SJSA1 (cell line): ENCODE results near the gene FGF22. TPM values are rescaled to one million over a fixed set of nuclear protein-coding genes. Genes with fewer than 3 reads are reported as not detected.
A peak's percentile ranks its signal among the peaks of the same experiment; 100 is the strongest.

Experiments used
- DNase-seq, 2 experiments: peaks; one replicate each; pipeline ENCODE4 v3.0.0-alpha.2; 2015 to 2020; ENCODE audit warnings: low spot score in 2 of 2, low read depth in 1 of 2
- H3K27ac ChIP-seq: fragments of 250-450 bp; sonication (Bioruptor Pico); 2 replicates; pipeline ENCODE4 v1.5.1; 2020; ENCODE audit warnings: mild to moderate bottlenecking, moderate library complexity
- H3K27me3 ChIP-seq: fragments of 250-450 bp; sonication (Bioruptor Pico); replicated peaks from 2 replicates; pipeline ENCODE4 v1.5.1; 2020; ENCODE audit warnings: mild to moderate bottlenecking, moderate library complexity
- H3K36me3 ChIP-seq: fragments of 250-450 bp; sonication (Bioruptor Pico); 2 replicates; pipeline ENCODE4 v1.5.1; 2020; ENCODE audit warnings: mild to moderate bottlenecking
- H3K4me1 ChIP-seq: fragments of 250-450 bp; sonication (Bioruptor Pico); replicated peaks from 2 replicates; pipeline ENCODE4 v1.6.1; 2021; ENCODE audit warnings: mild to moderate bottlenecking
- H3K4me3 ChIP-seq: fragments of 250-450 bp; sonication (Bioruptor Pico); 2 replicates; pipeline ENCODE4 v1.5.1; 2020; ENCODE audit warnings: mild to moderate bottlenecking
- H3K9me3 ChIP-seq: fragments of 250-450 bp; sonication (Bioruptor Pico); replicated peaks from 2 replicates; pipeline ENCODE4 v1.5.1; 2020; ENCODE audit warnings: mild to moderate bottlenecking
- total RNA-seq: library from RNA; depleted of rRNA; stranded (reverse); fragments of >200 nt; shearing (Covaris generic); gene quantifications from 2 replicates; pipeline ENCODE4 v1.2.3, GENCODE V29; 2014

Gene FGF22
- total RNA-seq, 1 experiment from 2014 or later: 0.13 TPM

DNA sequence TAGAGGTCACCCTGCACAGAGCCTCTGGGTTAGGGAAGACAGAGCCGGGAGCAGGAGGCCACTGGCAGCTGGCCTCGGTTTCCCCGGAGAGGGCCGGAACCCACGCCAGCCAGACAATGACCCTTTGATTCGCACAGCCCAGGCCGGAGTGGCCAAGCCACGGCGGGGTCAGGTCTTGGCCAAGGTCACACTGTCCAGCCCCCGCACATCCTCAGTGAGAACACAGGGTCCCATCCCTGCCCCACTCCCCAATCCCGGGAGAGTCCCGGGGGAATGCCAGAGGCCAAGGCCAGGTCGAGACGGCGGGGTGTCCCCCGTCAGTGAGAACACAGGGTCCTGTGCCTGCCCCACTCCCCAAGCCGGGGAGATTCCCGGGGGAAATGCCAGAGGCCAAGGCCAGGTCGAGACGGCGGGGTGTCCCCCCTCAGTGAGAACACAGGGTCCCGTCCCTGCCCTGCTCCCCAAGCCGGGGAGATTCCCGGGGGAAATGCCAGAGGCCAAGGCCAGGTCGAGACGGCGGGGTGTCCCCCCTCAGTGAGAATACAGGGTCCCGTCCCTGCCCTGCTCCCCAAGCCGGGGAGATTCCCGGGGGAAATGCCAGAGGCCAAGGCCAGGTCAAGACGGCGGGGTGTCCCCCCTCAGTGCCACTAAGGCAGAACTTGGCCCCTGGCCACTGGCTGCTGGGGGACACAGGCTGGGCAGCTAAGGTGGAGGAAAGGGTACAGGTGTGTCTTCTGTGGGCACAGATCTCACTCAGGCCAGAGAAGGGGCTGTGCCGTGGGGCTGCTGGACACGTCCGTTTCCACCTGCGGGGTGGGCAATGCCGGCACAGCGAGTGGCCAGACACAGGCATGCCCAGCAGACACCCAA lies 34.8 kb downstream of the FGF22 start:
- H3K9me3 ChIP-seq: no peaks in the 10 kb centered on the region
- no peak overlapping the region for H3K27ac ChIP-seq
- peaks cover 33% of the 10 kb centered on the region for H3K36me3 ChIP-seq
- no peak for DNase-seq
- peaks cover 37% of the 10 kb centered on the region for H3K4me1 ChIP-seq
- H3K27me3 ChIP-seq: no peaks in the 10 kb centered on the region
- no peak overlapping the region for H3K4me3 ChIP-seq

DNA sequence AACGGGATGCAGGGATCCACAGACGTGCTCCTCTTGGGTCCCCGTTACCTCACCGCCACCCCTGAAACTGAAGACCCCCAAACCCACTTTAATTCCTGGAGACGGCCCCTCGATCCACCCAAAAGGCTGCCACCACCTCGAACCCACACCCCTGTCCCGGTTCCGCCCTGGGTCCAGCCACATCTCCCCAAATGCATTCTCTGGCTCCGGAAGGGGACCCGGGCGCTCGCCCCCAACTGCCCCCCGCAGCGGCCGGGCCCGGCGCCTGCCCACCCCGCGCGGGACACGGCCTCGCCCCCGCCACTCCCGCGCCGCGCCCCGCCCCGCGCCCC lies 36.3 kb downstream of the FGF22 start:
- Histone ChIP-seq H3K27ac (peak overlapping the region; percentile 93), H3K4me3 (peak overlapping the region; percentile 57), H3K9me3 (no peaks in the 10 kb centered on the region), H3K36me3 (peaks cover 32% of the 10 kb centered on the region), H3K27me3 (no peaks in the 10 kb centered on the region), H3K4me1 (peaks cover 46% of the 10 kb centered on the region)
- DNase-seq: peak in 1 of 2 experiments; percentile 46

DNA sequence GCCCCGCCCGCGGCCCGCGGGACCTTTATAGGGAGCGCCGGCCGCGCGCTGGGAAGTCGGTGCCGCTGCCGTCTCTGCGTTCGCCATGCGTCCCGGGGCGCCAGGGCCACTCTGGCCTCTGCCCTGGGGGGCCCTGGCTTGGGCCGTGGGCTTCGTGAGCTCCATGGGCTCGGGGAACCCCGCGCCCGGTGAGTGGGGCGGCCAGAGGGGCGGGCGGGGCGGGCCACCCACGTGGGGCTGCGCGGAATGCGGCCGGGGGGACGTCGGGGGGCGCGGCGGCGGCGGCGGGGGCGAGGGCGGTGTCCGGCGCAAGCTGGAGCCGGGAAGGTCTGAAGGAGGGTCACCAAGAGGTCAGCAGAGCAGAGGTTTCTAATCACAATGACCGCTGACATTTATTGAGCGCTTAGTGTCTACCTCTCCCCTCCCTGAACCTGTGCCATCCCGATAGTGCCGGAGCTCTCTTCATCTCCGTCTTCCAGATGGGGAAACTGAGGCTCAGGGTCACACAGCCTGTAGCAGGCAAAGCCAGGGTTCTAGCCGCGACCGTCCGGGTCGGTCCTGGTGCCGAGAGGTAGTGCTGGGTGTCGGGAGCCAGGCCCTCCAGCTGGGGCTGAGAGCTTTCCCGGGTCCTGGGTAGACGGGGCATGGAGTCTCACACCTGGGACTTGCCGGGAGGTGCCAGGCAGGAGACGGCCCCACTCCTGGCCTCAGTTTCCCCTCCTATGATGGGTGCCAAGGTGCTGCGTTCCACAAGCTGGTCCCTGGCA lies 36.8 kb downstream of the FGF22 start, which contains the start of gene FSTL3:
TSS of gene FSTL3 (plus strand) at position 54 of the 767 bp plus-strand sequence. CDS start at position 86, 32 bp downstream.
- no peaks in the 10 kb centered on the region for H3K27me3 ChIP-seq
- peak; percentile 74 to 78 for DNase-seq

DNA sequence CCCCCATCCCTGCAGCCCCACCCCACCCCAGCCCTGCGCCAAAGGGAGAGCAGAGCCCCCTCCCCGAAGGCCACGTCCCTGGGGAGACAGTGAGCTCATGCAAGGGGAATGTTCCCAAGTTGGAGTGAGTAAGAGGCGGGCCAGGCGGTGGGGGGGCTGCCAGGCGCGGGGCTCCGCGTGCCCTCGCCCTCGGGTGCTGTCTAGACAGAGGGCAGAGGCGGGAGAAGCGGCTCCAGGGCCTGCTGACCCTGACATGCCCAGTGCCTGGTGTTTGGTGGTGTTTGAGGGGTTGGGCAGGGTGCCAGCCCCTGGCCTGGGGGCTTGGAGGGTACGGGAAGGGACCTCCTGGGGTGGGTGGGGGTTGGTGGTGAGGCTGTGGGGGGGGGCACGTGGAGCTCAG lies 37.5 kb downstream of the FGF22 start:
- 0 out of 2 replicates have a peak, but pooled peaks cover 2% of the 10 kb centered on the region for H3K9me3 ChIP-seq
- H3K4me3 ChIP-seq: peak overlapping the region; percentile 57
- peaks cover 46% of the 10 kb centered on the region for H3K4me1 ChIP-seq
- peak; percentile 86 to 96 for DNase-seq
- peaks cover 38% of the 10 kb centered on the region for H3K36me3 ChIP-seq
- peak overlapping the region; percentile 93 for H3K27ac ChIP-seq
- no peaks in the 10 kb centered on the region for H3K27me3 ChIP-seq

More for the DNA sequence above, 36.8 kb downstream of the FGF22 start, which contains the start of gene FSTL3:
- H3K4me1 ChIP-seq: peaks cover 46% of the 10 kb centered on the region
- H3K9me3 ChIP-seq: 0 out of 2 replicates have a peak, but pooled peaks cover 2% of the 10 kb centered on the region
- peaks cover 34% of the 10 kb centered on the region for H3K36me3 ChIP-seq
- peak within 1 kb of the TSS; percentile 93 for H3K27ac ChIP-seq
- H3K4me3 ChIP-seq: peak within 1 kb of the TSS; percentile 57

DNA sequence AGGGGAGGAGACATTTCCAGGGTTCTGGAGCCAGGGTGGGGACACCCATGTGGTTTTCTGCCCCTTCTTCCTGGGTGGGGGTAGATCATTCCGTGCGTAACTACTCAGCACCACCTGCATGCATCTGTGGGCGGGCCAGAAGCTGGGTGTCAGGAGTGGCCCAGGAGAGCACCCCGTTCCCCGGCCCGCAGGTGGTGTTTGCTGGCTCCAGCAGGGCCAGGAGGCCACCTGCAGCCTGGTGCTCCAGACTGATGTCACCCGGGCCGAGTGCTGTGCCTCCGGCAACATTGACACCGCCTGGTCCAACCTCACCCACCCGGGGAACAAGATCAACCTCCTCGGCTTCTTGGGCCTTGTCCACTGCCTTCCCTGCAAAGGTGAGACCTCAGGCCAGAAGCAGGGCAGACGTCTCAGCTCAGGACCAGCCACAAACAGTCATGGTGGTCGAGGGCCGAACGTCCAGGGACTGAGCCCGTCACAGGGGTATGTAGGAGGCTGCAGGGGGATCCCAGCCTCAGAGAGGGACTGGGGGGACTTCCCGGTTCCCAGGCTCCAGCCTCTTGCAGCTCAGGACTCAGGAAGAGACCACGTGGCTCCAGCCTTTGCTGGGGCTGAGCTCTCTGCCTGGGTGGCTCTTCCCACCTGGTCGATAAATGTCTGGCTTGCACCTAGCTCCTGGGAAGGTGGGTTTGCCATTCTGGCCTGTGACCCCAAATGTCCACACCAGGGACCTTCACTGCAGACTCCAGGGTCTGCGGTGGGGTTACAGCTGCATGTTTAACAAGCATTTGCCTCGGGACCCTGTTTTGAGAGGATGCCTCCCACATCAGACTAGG lies 38.1 kb downstream of the FGF22 start:
- Histone ChIP-seq H3K9me3 (0 out of 2 replicates have a peak, but pooled peaks cover 2% of the 10 kb centered on the region), H3K27me3 (no peaks in the 10 kb centered on the region), H3K4me3 (peak overlapping the region; percentile 57), H3K27ac (peak overlapping the region; percentile 93), H3K4me1 (peaks cover 46% of the 10 kb centered on the region), H3K36me3 (peaks cover 43% of the 10 kb centered on the region)
- DNase-seq: peak in 1 of 2 experiments; percentile 65

DNA sequence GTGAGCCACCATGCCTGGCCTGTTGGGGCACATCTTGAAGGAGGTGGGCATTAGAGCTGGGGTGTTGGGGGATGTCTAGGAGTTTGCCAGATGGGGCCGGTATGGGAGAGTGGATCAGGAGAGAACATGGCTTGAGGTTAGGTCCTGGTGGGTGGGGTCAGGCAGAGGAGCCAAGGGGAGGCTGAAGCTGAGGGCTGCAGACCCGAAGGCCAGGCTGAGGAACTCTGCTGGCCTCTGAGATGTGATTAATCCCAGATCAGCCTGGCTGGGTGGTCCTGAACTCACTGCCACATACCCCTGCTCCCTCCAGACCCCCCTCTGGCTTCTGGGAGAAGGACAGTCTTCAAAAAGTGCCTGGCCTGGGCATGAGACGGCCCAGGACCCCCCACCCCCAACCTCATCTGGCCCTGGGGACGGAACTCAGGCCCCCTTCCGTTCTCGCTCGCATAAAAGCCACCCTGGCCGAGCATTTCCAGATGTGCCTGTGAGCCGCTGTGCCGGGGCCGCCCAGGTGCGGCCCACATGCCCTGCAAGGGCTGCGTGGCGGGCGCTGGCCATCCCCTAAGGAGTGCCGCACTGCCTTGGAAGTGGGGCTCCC lies 39.2 kb downstream of the FGF22 start:
- Histone ChIP-seq H3K4me1 (peaks cover 46% of the 10 kb centered on the region), H3K4me3 (peak overlapping the region; percentile 77), H3K27me3 (no peaks in the 10 kb centered on the region), H3K27ac (peak overlapping the region; percentile 86), H3K9me3 (0 out of 2 replicates have a peak, but pooled peaks cover 2% of the 10 kb centered on the region), H3K36me3 (peaks cover 48% of the 10 kb centered on the region)
- DNase-seq: peak; percentile 57 to 71

DNA sequence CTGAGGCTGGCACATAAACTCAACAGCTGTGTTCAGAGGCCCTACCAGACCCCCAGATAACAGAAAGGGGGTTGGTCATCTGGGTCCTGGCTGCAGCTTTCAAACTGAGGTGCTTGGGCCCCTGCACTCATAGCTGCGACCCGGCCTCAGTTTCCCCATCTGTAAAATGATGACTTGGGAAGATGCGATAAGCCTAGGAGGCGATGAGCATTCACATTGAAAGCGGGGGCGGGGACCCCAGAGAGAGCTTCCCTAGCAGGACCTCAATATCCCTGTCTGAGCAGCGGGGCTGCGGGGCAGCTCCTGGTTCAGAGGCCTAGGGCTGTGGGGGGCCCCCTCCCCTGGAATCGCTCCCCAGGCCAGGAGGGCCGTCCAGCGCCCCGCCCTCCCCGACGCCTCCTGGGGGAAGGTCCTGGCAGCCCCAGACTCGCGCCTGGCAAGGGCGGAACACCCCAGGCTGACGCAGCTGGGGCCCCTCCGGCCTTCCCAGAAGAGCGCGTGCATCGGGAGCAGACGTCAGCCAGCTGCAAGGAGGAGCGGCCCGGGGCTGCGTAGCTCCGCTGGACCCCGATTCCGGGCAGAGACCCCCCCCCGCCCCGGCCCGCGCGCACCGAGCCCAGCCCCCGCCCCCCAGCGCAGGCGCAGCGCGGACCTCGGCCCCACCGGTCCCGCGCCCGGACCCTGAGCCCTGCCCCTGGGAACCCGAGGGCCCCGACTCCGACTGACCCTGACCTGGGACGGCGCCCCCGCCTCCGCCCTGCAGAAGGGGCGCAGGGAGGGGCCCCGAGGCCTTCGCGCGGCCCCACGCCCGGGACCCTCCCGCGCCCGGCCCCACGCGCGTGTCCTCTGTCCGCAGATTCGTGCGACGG lies 40.0 kb downstream of the FGF22 start:
- H3K36me3 ChIP-seq: peaks cover 48% of the 10 kb centered on the region
- no peaks in the 10 kb centered on the region for H3K27me3 ChIP-seq
- peak overlapping the region; percentile 77 for H3K4me3 ChIP-seq
- peaks cover 46% of the 10 kb centered on the region for H3K4me1 ChIP-seq
- 0 out of 2 replicates have a peak, but pooled peaks cover 2% of the 10 kb centered on the region for H3K9me3 ChIP-seq
- peak; percentile 56 to 72 for DNase-seq
- H3K27ac ChIP-seq: peak overlapping the region; percentile 86

DNA sequence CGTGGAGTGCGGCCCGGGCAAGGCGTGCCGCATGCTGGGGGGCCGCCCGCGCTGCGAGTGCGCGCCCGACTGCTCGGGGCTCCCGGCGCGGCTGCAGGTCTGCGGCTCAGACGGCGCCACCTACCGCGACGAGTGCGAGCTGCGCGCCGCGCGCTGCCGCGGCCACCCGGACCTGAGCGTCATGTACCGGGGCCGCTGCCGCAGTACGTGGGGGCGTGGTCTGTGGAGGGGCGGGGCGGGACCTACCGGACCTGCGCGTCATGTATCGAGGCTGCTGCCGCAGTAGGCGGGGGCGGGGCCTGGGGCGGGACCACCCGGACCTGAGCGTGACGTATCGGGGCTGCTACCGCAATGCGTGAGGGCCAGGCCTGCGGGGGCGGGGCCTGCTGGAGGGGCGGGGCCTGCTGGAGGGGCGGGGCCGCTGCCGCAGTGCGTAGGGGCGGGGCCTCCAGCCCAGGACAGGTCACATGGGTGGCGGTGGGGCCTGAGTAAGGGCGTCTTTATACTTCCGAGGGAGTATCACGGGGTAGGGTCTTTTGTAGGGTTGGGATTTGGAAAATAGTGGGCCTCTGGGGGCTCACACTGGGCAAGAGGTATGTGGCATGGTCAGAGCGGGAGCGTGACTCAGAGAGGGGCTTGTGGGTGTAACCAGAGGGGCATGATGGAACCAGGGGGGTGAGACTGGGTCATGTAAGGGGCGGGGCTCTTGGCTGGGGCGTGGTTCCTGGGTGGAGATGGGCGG lies 40.8 kb downstream of the FGF22 start:
- peak overlapping the region; percentile 86 for H3K27ac ChIP-seq
- peak overlapping the region; percentile 77 for H3K4me3 ChIP-seq
- no peaks in the 10 kb centered on the region for H3K27me3 ChIP-seq
- DNase-seq: peak; percentile 94 to 100
- H3K4me1 ChIP-seq: peaks cover 41% of the 10 kb centered on the region
- H3K9me3 ChIP-seq: 0 out of 2 replicates have a peak, but pooled peaks cover 2% of the 10 kb centered on the region
- peaks cover 40% of the 10 kb centered on the region for H3K36me3 ChIP-seq

DNA sequence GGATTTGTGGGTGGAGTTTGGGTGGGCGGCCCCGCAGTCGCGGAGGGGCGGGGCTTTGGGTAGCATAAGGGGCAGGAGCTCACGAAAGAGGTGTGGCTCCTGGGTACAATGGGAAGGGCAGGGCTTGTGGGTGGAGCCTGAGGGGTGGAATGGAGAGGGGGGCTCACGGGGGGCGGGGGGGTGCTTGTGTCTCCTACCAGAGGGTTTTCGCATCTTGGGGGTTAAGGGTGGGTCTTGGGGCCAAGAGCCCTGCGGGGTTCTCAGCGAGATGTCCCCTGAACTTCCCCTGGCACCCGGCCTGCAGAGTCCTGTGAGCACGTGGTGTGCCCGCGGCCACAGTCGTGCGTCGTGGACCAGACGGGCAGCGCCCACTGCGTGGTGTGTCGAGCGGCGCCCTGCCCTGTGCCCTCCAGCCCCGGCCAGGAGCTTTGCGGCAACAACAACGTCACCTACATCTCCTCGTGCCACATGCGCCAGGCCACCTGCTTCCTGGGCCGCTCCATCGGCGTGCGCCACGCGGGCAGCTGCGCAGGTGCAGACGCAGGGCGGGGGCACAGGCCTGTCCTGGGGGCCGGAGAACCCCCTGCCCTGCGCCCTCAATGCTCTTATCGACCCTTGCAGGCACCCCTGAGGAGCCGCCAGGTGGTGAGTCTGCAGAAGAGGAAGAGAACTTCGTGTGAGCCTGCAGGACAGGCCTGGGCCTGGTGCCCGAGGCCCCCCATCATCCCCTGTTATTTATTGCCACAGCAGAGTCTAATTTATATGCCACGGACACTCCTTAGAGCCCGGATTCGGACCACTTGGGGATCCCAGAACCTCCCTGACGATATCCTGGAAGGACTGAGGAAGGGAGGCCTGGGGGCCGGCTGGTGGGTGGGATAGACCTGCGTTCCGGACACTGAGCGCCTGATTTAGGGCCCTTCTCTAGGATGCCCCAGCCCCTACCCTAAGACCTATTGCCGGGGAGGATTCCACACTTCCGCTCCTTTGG lies 41.6 kb downstream of the FGF22 start:
- Histone ChIP-seq H3K4me3 (peak overlapping the region; percentile 77), H3K27me3 (no peaks in the 10 kb centered on the region), H3K4me1 (peaks cover 35% of the 10 kb centered on the region), H3K36me3 (peaks cover 40% of the 10 kb centered on the region), H3K27ac (peak overlapping the region; percentile 81), H3K9me3 (0 out of 2 replicates have a peak, but pooled peaks cover 2% of the 10 kb centered on the region)
- DNase-seq: no peak

DNA sequence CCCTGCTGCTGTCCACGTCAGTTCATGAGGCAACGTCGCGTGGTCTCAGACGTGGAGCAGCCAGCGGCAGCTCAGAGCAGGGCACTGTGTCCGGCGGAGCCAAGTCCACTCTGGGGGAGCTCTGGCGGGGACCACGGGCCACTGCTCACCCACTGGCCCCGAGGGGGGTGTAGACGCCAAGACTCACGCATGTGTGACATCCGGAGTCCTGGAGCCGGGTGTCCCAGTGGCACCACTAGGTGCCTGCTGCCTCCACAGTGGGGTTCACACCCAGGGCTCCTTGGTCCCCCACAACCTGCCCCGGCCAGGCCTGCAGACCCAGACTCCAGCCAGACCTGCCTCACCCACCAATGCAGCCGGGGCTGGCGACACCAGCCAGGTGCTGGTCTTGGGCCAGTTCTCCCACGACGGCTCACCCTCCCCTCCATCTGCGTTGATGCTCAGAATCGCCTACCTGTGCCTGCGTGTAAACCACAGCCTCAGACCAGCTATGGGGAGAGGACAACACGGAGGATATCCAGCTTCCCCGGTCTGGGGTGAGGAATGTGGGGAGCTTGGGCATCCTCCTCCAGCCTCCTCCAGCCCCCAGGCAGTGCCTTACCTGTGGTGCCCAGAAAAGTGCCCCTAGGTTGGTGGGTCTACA lies 43.1 kb downstream of the FGF22 start:
- Histone ChIP-seq H3K27me3 (no peaks in the 10 kb centered on the region), H3K36me3 (peaks cover 35% of the 10 kb centered on the region), H3K4me1 (peaks cover 26% of the 10 kb centered on the region), H3K4me3 (no peak overlapping the region), H3K9me3 (0 out of 2 replicates have a peak, but pooled peaks cover 2% of the 10 kb centered on the region), H3K27ac (no peak overlapping the region)
- no peak for DNase-seq
